Measurements from ENCODE around the gene PANK4. TPM values are rescaled to one million over a fixed set of nuclear protein-coding genes. Genes with fewer than 3 reads are reported as not detected.

Gene PANK4
- total RNA-seq, 2 experiments from 2014 or later = 42.9 to 47.0 TPM

DNA sequence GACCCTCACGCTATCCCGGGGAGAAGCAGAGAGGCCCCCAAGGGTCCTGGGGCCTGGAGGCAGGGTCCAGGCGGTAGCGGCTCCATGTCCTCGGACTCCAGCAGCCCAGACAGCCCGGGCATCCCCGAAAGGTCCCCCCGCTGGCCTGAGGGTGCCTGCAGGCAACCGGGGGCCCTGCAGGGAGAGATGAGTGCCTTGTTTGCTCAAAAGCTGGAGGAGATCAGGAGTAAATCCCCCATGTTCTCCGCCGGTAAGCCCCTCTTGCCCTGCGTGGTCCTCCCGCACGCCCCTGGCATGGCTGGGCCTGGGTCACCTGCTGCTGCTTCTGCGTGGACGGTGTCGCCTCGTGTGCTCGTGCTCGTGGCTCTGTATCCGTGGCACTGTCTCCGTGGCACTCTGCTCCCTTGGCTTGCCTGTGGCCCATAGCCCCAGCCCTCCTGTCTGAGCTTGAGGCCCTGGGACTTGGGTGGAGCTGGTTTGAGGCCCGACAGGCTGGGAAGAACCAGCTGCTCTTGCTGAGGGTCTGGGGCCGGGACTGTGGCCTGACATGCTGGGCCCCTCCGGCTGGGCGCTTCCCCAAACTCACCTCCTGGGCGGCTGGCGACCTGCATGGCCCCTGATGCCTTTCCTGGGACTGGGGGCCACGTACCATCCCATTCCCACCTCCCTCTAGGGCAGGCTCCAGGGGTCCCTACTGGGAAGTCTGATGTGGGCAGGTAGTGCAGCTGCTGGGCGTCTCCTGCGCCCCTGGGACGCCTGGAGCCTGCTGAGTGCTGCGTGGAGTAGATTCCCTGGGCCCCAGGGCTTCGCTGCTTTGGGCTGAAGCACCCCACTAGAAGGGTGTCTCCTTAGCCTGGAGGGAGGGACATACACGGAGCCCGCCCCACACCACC lies 23.5 kb downstream of the PANK4 start:
- ChIA-PET POLR2A (interaction anchor here (0.6 kb wide), 1 partner anchor 65 kb away, joined by 3 read pairs; no protein-coding TSS in a partner anchor), CTCF (no interaction called here)
- H3K9me3 Mint-ChIP-seq = no peaks in the 10 kb centered on the region
- no peak overlapping the region for H3K27ac Mint-ChIP-seq
- no peak for DNase-seq
- peaks cover 4% of the 10 kb centered on the region for H3K36me3 ChIP-seq (ENCODE audit: insufficient read depth, low read length)
- peaks cover 25% of the 10 kb centered on the region for H3K4me1 ChIP-seq (ENCODE audit: insufficient read depth, low read length)
- TF ChIP-seq, protein P1, sequence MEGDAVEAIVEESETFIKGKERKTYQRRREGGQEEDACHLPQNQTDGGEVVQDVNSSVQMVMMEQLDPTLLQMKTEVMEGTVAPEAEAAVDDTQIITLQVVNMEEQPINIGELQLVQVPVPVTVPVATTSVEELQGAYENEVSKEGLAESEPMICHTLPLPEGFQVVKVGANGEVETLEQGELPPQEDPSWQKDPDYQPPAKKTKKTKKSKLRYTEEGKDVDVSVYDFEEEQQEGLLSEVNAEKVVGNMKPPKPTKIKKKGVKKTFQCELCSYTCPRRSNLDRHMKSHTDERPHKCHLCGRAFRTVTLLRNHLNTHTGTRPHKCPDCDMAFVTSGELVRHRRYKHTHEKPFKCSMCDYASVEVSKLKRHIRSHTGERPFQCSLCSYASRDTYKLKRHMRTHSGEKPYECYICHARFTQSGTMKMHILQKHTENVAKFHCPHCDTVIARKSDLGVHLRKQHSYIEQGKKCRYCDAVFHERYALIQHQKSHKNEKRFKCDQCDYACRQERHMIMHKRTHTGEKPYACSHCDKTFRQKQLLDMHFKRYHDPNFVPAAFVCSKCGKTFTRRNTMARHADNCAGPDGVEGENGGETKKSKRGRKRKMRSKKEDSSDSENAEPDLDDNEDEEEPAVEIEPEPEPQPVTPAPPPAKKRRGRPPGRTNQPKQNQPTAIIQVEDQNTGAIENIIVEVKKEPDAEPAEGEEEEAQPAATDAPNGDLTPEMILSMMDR (IDR thresholded peaks at IDR 0.05) = no peak
- H3K27me3 Mint-ChIP-seq = no peaks in the 10 kb centered on the region
- H3K4me1 Mint-ChIP-seq (ENCODE audit: low read depth) = peaks cover 12% of the 10 kb centered on the region
- H3K4me3 ChIP-seq (ENCODE audit: low read length) = no peak overlapping the region
- ATAC-seq (ENCODE audit: poor library complexity) = no peak
- H3K27me3 ChIP-seq (ENCODE audit: control insufficient read depth in 1 of 2, insufficient read depth in 2 of 2, low read length in 2 of 2) = no peaks in the 10 kb centered on the region
- no peak overlapping the region for H3K4me3 Mint-ChIP-seq
- intact Hi-C loops (cut with DNase I, micrococcal nuclease) = no loop called here
- no peak overlapping the region for H3K27ac ChIP-seq (ENCODE audit: low read depth in 1 of 2, low read length in 2 of 2)
- peaks cover 0 to 6% of the 10 kb centered on the region in 2 experiments for H3K9me3 ChIP-seq (ENCODE audit: control insufficient read depth in 1 of 2, insufficient read depth in 1 of 2, low read length in 2 of 2)
- peaks cover under 1% of the 10 kb centered on the region for H3K36me3 Mint-ChIP-seq (ENCODE audit: low read depth)

DNA sequence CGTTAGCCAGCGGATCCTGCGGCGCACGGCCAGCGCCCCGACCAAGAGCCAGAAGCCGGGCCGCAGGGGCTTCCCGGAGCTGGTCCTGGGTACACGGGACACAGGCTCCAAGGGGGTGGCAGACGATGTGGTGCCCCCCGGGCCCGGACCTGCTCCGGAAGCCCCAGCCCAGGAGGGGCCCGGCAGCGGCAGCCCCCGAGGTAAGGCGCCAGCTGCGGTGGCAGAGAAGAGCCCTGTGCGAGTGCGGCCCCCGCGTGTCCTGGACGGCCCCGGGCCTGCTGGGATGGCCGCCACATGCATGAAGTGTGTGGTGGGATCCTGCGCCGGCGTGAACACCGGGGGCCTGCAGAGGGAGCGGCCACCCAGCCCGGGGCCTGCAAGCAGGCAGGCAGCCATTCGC lies 24.2 kb downstream of the PANK4 start:
- Histone ChIP-seq H3K27ac (ENCODE audit: low read depth in 1 of 2, low read length in 2 of 2) (no peak overlapping the region), H3K4me1 (ENCODE audit: insufficient read depth, low read length) (peaks cover 25% of the 10 kb centered on the region), H3K27me3 (ENCODE audit: control insufficient read depth in 1 of 2, insufficient read depth in 2 of 2, low read length in 2 of 2) (no peaks in the 10 kb centered on the region), H3K9me3 (ENCODE audit: control insufficient read depth in 1 of 2, insufficient read depth in 1 of 2, low read length in 2 of 2) (peaks cover 0 to 6% of the 10 kb centered on the region in 2 experiments), H3K4me3 (ENCODE audit: low read length) (no peak overlapping the region), H3K36me3 (ENCODE audit: insufficient read depth, low read length) (no peaks in the 10 kb centered on the region)
- no peak for DNase-seq
- ChIA-PET POLR2A (no interaction called here), CTCF (no interaction called here)
- Mint-ChIP-seq H3K4me3 (no peak overlapping the region), H3K27me3 (no peaks in the 10 kb centered on the region), H3K9me3 (no peaks in the 10 kb centered on the region), H3K36me3 (ENCODE audit: low read depth) (no peaks in the 10 kb centered on the region), H3K4me1 (ENCODE audit: low read depth) (peaks cover 12% of the 10 kb centered on the region), H3K27ac (no peak overlapping the region)
- ATAC-seq (ENCODE audit: poor library complexity) = no peak
- intact Hi-C loops (cut with DNase I, micrococcal nuclease) = no loop called here
- TF ChIP-seq, protein P1 (IDR thresholded peaks at IDR 0.05) = no peak

DNA sequence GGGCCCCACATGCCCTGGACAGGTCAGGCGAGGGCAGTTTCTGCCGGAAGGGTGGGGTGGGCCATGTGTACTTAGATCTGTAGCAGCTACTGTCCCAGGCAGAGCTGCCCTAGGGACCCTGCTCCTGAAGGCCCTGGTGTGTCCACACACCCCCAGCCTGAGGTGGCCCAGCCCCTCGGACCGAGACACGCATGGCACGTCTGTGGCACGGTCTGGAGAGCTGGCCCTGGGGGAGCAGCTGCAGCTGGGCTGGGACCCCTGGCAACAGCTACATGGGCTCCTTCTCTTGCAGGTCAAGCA lies 24.6 kb downstream of the PANK4 start:
- TF ChIP-seq, protein P1 (IDR thresholded peaks at IDR 0.05) = no peak
- Mint-ChIP-seq H3K4me1 (ENCODE audit: low read depth) (peaks cover 12% of the 10 kb centered on the region), H3K27ac (no peak overlapping the region), H3K27me3 (no peaks in the 10 kb centered on the region), H3K4me3 (no peak overlapping the region), H3K36me3 (ENCODE audit: low read depth) (no peaks in the 10 kb centered on the region), H3K9me3 (no peaks in the 10 kb centered on the region)
- intact Hi-C loops (cut with DNase I, micrococcal nuclease) = no loop called here
- Histone ChIP-seq H3K27ac (ENCODE audit: low read depth in 1 of 2, low read length in 2 of 2) (no peak overlapping the region), H3K4me1 (ENCODE audit: insufficient read depth, low read length) (peaks cover 27% of the 10 kb centered on the region), H3K9me3 (ENCODE audit: control insufficient read depth in 1 of 2, insufficient read depth in 1 of 2, low read length in 2 of 2) (peaks cover 0 to 6% of the 10 kb centered on the region in 2 experiments), H3K27me3 (ENCODE audit: control insufficient read depth in 1 of 2, insufficient read depth in 2 of 2, low read length in 2 of 2) (no peaks in the 10 kb centered on the region), H3K36me3 (ENCODE audit: insufficient read depth, low read length) (no peaks in the 10 kb centered on the region), H3K4me3 (ENCODE audit: low read length) (no peak overlapping the region)
- ChIA-PET POLR2A (no interaction called here), CTCF (no interaction called here)
- DNase-seq (no peak), ATAC-seq (ENCODE audit: poor library complexity) (no peak)
